Measurements from ENCODE around the gene CCDC152.

Gene CCDC152

DNA sequence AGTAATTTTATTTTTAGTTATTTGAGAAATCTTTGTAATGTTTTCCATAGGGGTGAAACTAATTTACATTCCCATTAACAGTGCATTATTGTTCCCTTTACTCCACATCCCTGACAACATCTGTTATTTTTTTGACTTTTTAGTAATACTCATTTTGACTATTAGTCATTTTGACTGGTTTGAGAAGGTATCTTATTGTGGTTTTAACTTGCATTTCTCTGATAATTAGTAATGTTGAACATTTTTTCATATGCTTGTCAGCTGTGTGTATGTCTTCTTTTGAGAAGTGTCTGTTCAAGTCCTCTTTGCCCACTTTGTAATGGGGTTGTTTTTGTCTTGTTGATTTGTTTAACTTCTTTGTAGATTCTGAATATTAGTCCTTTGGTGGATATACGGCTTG, 27.5 kb downstream of the CCDC152 start:
- no peak for DNase-seq

DNA sequence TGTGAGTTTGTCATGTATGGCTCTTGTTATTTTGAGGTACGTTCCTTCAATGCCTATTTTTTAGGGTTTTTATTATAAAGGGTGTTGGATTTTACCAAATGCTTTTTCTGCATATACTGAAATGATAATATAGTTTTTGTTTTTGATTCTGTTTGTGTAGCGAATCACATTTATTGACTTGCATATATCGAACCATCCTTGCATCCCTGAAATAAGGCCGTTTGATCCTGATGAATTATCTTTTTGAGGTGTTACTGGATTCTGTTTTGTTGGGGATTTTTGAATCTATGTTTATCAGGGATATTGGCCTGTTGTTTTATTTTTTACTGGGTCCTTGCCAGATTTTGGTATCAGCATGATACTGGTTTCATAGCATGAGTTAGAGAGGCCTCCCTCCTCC, 29.1 kb downstream of the CCDC152 start:
- DNase-seq = no peak

DNA sequence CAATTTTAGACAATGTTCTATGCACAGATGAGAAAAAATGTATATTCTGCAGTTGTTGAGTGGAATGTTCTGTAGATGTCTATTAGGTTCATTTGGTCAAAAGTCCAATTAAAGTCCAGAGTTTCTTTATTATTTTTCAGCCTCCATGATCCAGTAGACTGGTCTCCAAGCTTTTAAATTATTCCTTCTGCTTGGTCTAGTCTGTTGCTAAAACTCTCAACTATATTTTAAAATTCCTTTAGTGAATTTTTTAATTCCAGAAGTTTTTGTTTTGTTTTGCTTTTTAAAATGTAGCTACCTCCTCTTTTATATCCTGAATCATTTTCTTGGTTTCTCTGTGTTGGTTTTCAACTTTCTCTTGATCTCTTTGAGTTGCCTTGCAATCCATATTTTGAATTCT, 30.5 kb downstream of the CCDC152 start:
- no peak for DNase-seq

DNA sequence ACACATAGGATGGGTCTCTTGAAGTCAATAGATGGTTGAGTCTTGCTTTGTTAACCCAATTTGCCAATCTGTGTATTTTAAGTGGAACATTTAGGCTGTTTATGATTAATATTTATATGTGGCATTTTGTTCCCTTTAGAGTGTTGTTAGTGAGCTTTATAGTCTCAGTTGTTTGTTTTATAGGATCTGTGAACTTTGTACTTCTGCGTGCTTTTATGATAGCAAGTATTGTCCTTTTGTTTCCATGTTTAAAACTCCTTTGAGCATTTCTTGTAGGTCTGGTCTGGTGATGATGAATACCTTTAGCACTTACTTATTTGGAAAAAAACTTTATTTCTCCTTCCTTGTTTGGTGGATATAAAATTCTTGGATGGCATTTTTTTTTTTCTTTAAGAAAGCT, 31.2 kb downstream of the CCDC152 start:
- no peak for DNase-seq

DNA sequence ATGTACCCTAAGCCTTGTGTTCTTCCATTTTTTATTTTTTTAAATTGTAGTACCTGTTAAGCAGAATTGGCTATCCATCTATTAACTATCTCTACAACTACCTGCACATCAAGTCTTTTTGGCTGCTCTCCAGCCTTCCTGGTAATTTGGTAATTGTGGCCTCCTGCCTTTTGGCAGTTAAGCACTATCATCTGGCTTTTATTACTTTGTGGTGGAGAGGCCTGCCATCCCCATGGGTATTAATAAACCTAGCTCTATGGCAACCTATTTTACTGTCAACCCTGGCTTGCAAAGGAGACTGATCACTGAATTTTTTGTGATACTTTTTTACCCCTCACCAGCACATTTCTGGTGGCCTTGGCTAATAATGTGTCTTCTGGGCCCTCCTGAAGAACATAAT, 34.5 kb downstream of the CCDC152 start:
- no peak for DNase-seq

DNA sequence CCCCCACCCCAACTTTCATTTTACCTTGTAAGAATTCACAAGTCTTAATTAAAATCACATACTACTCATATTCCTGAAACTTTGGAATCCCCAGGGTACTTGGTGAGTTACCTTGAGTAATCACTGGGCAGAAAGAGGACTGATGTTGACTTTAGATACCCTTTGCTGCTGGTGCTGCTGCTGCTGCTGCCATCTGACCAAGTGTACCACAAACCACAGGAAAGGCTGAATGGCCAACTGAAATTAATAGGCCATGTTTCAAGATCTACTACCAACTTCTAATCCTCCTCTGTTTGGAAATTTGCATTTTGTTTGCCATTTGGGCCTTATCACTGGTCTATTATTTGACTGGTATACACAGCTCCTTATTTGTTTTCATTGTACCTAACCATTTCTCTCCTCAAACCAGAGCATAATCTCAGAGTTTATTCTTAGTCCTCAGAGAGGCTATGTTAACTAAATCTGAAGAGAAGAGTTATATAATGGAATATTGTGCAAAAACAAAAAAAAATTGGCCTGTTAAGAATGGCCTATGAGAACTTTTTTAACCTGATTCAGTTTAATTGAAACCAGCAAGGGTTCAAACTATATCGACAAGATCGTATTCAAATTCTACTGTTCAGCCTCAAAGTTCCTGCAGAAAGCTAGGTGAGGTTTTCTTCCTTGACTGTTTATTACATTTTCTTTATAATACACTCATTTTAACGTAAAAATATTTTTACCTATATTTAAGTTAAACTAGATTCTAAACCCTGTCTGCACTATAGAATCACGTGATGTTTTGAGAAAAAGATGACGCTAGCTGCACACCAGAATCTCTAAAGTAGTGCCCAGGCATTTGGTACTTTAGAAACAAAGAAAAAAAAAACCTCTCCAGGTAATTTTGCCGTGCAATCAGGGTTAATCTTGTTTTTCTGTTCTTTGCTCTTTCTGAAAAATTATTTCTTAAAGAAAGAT, 41.9 kb downstream of the CCDC152 start:
- DNase-seq = no peak

DNA sequence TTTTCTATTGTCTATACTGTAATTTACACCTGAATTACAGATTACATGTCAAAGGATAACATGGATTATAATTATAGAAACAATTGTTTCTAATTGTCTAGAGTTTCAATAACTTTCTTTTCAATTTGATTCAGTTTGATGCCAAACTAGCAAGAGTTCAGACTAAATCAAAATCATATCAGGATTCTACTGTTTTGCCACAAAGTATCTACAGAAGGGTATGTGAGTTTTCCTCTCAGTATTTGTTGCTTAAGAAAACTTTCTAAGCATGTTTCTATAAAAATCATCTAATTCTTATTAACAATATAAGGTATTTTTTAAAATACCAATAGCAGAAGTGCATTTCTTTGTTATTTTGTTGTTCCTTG, 42.6 kb downstream of the CCDC152 start:
- DNase-seq = no peak

DNA sequence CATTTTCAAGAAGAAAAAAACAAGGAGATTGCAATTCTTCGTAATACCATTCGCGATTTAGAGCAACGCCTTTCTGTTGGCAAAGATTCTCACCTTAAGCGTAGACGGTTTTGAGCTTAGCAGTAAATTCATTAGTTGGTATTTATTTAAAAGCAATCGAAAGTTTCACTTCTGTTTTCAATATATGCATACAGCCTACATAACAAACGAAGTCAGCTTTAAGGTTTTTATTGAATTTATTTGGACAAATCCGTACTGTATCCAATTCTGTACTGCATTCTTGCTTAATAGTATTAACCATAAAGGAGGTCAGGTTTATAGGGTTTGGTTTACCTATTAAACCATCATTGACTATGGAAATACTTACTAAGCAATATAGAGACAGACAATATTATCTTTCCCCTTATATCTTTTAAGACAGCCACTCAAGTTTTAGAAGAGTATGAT, 43.1 kb downstream of the CCDC152 start:
- DNase-seq = no peak

DNA sequence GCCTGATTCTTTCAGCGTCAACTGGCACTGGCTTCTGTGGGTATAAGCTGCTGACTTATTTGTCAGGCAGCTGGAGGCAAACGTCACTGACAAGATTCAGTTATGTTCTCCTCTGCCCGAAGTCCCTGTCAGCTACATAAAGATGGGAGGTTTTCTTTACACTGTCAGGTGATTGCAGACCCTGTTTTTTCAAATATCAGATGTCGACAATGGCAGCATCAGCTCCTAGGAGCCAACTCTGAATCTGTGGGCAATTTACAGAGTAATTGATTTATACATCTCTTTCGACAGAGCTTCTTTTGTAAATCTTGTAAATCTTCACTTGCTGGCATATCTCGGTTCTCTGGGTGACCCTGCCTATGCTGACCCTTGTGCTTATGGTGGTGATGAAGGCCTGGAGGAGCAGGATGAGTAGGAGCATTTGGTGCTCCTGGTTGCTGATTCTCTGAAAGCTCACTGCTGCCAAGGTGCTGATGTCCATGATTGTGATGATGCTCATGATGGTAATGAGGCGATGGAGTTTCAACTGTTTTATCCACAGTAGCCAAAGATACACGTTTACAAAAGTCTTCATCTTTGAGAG, 44.2 kb downstream of the CCDC152 start:
- no peak for DNase-seq

DNA sequence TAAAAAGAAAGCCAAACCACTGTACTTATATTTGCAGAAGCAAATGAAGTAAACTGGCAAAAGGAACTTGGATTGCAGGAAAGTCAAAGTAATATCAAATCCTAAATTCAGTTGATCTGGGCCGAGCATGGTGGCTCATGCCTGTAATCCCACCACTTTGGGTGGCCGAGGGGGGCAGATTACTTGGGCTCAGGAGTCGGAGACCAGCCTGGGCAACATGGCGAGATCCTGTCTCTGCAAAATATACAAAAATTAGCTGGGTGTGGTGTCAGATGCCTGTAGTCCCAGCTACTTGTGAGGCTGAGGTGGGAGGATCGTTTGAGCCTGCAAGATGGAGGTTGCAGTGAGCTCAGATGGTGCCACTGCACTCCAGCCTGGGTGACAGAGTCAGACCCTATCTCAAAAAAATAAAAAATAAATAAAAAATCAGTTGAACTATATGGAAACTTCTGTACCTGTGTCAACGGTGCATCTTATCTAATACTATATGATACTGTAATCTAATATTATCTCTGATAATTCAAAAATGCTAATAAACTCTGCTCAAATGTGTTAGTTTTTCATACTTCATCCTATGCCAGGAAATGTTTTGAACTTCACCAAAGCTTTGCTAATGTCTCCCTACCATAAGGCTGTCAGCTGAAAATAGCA, 45.0 kb downstream of the CCDC152 start:
- DNase-seq = no peak

DNA sequence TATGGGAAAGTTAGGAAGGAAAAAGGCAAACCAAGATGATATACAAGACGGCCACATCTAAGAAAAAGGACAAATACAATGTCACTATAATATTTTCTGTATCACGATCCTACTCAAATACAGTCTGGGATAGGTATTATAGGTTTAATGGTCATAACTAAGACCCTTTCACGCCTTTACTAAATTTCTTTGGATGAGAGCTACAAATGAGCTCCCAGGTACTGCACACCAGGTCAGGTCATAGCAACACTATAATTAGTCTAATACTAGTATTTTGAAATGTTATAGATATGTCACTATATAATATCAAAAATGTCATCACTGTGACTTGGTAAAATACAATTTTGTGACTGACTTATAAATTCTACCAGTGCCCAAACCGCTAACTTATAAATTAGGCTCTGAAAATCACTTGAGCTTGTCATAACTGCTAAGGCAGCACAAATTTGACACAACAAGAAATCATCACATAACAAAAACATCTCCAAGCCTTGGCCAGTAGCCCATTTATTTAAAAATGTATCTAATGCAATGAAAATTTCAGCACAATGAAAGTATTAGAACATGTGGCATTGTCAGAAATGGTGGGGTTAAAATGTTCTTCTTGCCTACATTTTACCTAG, 48.2 kb downstream of the CCDC152 start:
- no peak for DNase-seq

DNA sequence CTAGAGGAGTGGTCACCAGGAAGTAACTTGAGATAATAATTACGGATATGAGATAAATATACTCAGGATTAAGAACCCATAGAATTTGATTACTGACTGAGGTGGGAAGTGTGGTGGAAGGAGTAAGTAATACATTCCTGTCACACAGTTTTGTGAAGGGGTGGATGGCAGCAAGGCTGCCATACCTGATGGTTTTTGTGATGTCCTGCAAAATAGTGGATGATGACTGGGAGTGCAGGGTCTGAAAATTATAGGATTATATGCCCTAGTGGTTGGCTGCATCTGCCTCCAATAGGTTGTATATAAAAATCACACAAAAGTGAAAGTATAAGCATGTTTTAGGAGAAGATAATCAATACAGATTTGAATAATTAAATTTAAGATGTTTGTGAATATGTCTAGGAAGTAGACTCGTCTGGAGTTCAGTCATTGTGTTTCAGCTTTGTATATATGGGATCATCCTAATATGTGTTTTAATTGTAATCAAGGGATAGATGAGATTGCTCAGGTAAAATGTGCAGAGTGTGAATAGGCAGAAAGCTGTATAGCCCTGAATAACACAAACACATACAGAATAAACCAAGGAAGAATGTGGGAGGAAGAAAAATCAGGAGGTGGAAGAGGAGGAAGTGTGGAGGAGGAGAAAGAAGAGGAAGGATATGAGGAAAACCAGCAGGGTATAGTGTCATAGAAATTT, 49.5 kb downstream of the CCDC152 start:
- DNase-seq = no peak

DNA sequence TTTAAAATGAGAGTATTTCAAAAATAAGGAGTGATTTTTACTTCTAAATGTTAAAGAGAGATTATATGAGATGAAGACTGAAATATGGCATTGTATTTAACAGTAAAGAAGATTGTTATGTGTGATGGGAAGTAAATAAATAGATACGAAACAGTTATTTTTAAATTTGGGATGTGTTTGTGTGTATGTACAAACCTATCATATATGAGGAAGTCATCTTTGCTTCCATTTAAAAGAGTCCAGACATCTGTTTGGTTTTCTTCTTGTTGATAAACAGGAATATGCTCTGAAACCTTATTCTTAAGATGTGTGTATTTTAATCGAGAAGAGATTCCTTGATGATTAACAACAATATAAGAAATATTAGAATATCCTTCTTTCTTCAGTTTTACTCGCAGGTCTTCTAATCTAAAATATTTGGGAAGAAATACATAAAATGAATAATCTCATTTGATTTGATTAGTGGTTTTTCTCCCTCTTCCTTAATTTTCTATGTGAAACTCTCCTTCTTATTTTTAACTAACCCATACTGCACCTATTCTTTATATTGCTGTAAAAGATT, 50.2 kb downstream of the CCDC152 start:
- DNase-seq = no peak

DNA sequence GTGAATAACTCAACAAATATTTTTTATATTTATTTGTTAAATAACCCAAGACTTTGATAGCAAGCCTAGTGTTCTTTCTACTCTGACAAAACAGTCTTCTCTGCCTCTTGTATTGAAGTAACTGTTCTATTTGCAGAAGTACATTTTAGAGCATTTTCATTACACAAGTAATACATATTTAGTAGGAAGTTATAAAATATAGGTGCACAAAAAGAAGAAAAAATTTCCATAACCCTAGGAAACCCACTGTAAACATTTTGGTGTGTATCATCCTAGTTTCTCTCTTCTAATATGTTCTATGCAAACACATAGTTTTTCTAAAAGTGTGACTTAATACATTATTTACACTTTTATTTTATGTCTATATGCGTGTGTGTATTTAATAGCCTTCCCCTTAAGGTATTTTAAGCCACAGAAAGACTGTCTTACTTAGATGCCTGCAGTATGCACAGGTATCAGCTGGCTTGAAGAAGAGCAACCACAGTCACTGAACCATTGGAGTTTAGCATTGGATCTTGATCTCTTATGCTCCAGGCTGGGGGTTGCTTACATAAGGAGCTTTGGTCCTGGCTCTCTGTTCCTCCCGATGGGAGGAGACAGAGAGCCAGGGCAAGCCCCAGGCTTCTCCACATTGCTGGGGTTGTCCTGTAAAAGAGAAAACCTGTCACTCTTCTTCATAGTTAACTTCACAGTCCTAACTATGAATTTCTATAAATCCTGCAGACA, 51.3 kb downstream of the CCDC152 start:
- no peak for DNase-seq

DNA sequence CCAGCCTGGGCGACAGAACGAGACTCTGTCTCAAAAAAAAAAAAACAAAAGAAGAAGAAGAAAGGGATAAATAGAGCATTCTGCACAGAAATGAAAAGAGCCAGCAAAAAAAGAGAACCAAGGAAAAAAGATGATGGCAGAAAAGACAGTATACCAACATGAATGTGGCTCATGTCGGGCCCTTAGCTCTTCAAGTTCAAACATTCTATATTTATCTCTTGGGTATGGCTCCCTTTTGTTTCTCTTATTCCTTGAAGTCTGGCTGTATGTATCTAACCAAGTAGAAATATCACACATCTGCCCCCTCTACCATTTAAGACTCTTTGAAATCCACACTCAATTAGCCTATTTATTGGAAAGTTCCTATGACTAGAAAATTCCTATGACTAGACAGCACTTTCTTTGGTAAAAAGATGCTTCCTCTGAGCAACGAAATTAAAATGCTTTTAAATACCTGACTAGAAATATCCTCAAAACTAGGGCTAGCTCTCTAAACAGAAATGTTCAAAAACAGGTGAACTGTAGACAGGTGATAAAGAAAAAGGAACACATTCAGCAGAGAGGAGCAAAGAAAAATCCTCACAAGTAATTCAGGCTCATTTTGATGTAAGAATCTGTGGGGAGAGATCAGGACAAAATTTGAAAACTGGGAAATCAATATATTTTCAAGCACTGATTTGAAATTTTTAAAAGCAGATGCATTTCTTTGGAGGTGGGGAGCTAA, 52.4 kb downstream of the CCDC152 start:
- DNase-seq = no peak

DNA sequence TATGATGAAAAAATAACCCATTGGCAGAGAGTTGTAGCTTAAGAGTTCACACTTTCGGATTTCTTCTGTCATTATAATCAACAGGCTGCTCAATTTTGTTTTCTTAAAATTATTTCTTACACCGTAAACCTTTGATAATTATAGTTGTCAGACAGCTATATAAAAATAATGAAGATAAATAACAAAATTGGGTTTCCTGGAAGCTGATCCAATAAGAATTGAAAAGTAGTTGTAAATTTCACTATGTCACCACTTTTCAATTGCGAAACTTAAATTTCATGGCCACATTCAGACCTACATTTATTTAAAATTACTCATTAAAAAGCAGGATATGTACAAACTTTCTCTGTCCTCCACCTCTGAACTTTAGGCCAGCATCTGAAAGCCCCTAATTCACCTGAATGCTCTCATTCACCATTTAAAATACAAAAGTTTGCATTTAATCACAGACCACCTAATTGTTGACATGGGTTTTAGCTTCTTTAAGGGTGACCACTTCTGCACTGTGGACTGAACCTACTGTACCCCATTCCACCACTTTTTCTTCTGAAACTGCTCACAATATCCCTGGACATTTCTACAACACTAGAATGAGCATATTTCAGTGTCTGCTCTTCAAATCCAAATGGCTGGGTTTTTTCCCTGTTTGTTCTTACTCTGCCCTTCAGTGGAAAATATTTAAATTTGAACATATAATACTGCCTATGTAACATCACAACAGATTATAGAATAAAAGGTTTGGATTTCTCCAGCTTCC, 54.4 kb downstream of the CCDC152 start:
- no peak for DNase-seq

DNA sequence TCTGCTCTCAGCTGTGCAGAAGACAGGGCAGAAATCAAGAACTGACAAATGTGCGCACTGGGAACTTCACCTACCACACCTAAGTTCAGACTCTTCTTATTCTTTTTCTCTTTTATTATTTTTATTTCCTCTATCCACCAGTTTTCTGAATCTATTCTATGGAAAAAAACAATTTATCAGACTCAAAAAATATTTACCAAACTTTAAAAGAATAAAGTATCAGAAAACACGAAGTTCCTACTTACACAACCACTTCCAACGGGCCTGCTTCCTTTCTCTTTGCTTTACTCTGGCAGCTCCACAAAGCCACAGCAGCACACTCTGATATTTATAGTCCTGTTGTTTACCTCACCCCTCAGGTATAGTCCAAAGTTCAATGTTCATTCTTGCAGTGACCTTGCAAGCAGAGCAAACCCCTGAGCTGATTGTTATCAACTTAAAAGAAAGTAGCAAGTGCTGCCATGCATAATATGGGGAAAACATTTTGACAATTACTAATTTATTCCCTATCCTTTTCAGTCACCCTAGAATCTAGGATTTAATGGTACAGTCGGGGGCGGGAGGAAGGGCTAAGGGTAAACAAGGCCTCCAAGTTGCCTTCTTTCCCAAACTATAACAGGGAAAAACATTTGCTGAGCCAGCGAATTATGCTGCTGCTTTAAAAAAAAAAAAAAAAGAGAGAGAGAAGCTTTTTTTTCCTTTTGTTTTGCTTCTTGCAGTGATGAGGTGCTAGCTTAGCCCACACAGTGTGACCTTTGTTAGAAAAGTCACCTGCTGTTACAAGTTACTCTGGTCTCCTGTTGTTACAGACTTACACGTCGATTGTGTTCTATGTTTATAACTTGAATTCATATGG, 55.2 kb downstream of the CCDC152 start, which contains the start of gene SELENOP:
TSS of gene SELENOP (minus strand) at position 302 of the 856 bp plus-strand sequence. CDS start 3,539 bp downstream, outside the sequence.
- peak; percentile 96 for DNase-seq

DNA sequence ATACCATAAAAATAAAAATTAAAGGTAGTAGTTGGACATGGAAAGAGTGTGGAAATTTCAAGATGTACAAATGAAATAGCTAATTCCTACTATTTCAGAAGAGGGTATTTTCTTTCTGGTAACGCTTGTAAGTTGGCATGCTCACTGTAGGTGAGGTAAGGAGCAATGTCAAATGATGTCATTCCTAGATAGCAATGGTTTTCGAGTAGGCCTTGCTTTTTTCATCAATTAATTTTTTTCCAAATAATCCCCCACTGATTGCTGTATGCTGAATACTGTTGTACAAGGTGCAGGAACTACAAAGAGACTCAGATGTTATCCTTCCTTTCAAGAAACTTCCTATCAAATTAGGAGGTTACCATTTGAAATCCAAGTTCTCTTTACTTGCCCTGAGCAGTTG, 56.0 kb downstream of the CCDC152 start:
- no peak for DNase-seq

DNA sequence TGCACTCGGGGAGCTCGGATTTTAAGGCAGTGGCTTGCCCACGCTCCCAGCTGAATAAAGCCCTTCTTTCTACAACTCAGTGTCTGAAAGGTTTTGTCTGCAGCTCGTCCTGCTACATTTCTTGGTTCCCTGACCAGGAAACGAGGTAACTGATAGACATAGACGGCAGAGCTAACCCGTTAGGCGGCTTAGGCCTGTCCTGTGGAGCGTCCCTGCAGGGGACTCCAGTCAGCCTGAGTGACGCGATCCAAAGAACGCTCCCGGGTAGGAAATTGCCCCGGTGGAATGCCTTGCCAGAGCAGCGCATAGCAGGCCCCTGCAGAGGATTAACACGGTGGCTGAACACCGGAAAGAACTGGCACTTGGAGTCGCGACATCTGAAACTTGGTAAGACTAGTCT, 56.9 kb downstream of the CCDC152 start:
- no peak for DNase-seq

Measured in NCI-H526 treated with DMSO at 0.1 percent for 48 hours (cell line).